HepG2 (cell line): Measurements from ENCODE around the gene PSD4. TPM values are rescaled to one million over a fixed set of nuclear protein-coding genes. Genes with fewer than 3 reads are reported as not detected.

Experiments used
- EED ChIP-seq: sonication (generic); formaldehyde crosslinking; IDR thresholded peaks from 2 replicates; pipeline ENCODE4 v1.5.0; 2020; ENCODE audit warnings: mild to moderate bottlenecking, missing genetic modification reagents
- ELF3 ChIP-seq: IDR thresholded peaks from 2 replicates; pipeline ENCODE4 v1.6.1; 2016; ENCODE audit warnings: missing genetic modification reagents, missing compliant biosample characterization
- FOXM1 ChIP-seq: sonication (generic); formaldehyde crosslinking; IDR thresholded peaks from 2 replicates; pipeline ENCODE4 v1.5.0; 2020; ENCODE audit warnings: missing genetic modification reagents
- HES4 ChIP-seq: sonication (generic); formaldehyde crosslinking; IDR thresholded peaks from 2 replicates; pipeline ENCODE4 v1.9.0; 2021; ENCODE audit warnings: mild to moderate bottlenecking, missing genetic modification reagents, borderline replicate concordance
- ISX ChIP-seq: sonication (generic); formaldehyde crosslinking; conservative IDR thresholded peaks from 2 replicates; pipeline ENCODE4 v1.5.0; 2020; ENCODE audit warnings: missing genetic modification reagents
- JARID2 ChIP-seq: sonication (generic); formaldehyde crosslinking; IDR thresholded peaks from 2 replicates; pipeline ENCODE4 v1.8.1; 2023; ENCODE audit warnings: missing genetic modification reagents, inconsistent platforms; ENCODE audit not compliant: insufficient replicate concordance
- JUN ChIP-seq: sonication (generic); formaldehyde crosslinking; IDR thresholded peaks from 2 replicates; pipeline ENCODE4 v1.4.0; 2020; ENCODE audit warnings: mild to moderate bottlenecking, missing genetic modification reagents
- KAT2B ChIP-seq: fragments of 150-350 bp; IDR thresholded peaks from 2 replicates; pipeline ENCODE4 v1.6.1; 2014; ENCODE audit warnings: low read depth, low read length, borderline replicate concordance
- NR2F1 ChIP-seq, 2 experiments: fragments of 450-650 bp in 1 of 2; formaldehyde crosslinking in 1 of 2; IDR thresholded peaks; 2 replicates each; pipeline versions ENCODE4 v1.5.0 to v1.6.1; 2016 to 2020; ENCODE audit warnings: mild to moderate bottlenecking in 1 of 2, missing compliant biosample characterization in 1 of 2, missing genetic modification reagents in 1 of 2, moderate library complexity in 1 of 2
- PTBP1 ChIP-seq: fragments of 200-400 bp; formaldehyde crosslinking; IDR thresholded peaks from 2 replicates; pipeline ENCODE4 v1.6.1; 2018; ENCODE audit warnings: low read length, low read depth; ENCODE audit not compliant: poor library complexity, severe bottlenecking
- SNAPC2 ChIP-seq: sonication (generic); formaldehyde crosslinking; IDR thresholded peaks from 2 replicates; pipeline ENCODE4 v1.8.1; 2022; ENCODE audit warnings: mild to moderate bottlenecking, missing genetic modification reagents
- SSRP1 ChIP-seq: IDR thresholded peaks from 2 replicates; pipeline ENCODE4 v1.6.1; 2016; ENCODE audit warnings: control low read depth
- ZBTB38 ChIP-seq: sonication (generic); formaldehyde crosslinking; IDR thresholded peaks from 2 replicates; pipeline ENCODE4 v1.5.1; 2020; ENCODE audit warnings: mild to moderate bottlenecking, missing genetic modification reagents
- ZFP62 ChIP-seq: sonication (generic); formaldehyde crosslinking; IDR thresholded peaks from 2 replicates; pipeline ENCODE4 v1.4.0; 2020; ENCODE audit warnings: missing genetic modification reagents
- ZFYVE20 ChIP-seq: sonication (generic); formaldehyde crosslinking; IDR thresholded peaks from 2 replicates; pipeline ENCODE4 v1.8.0; 2023; ENCODE audit warnings: low read depth, mild to moderate bottlenecking, moderate library complexity, missing genetic modification reagents, borderline replicate concordance
- ZNF20 ChIP-seq: sonication (generic); formaldehyde crosslinking; IDR thresholded peaks from 2 replicates; pipeline ENCODE4 v1.4.0; 2020; ENCODE audit warnings: mild to moderate bottlenecking, moderate library complexity, missing genetic modification reagents
- ZNF737 ChIP-seq: sonication (generic); formaldehyde crosslinking; IDR thresholded peaks from 2 replicates; pipeline ENCODE4 v1.5.0; 2020; ENCODE audit warnings: missing genetic modification reagents, mild to moderate bottlenecking, borderline replicate concordance
- ZNF746 ChIP-seq: sonication (generic); formaldehyde crosslinking; IDR thresholded peaks from 2 replicates; pipeline ENCODE4 v1.8.0; 2022; ENCODE audit warnings: mild to moderate bottlenecking, missing genetic modification reagents
- polyA plus RNA-seq, 8 experiments: library from polyadenylated mRNA; depleted of rRNA in 3 of 8; stranded (reverse) in 7 of 8; unstranded in 1 of 8; fragments of >200 nt; fragmentation: Illumina TruSeq in 4 of 8; extraction: Trizol in 4 of 8; gene quantifications; 2 replicates each; pipeline versions ENCODE4 v1.2.1 to v1.2.3, GENCODE V29; 2011 to 2016; ENCODE audit warnings: low read depth in 4 of 8, missing spikeins in 1 of 8, mixed read lengths in 1 of 8; ENCODE audit not compliant: insufficient read depth in 1 of 8
- total RNA-seq, 5 experiments: library from RNA; depleted of rRNA; stranded (reverse); fragments of >200 nt; fragmentation: Illumina TruSeq; extraction: Trizol; gene quantifications; 2 replicates each; pipeline ENCODE4 v1.2.3, GENCODE V29; 2016; ENCODE audit warnings: low read depth in 1 of 5
- TF ChIP-seq, protein P1 (sequence below): sonication (generic); formaldehyde crosslinking; conservative IDR thresholded peaks from 2 replicates; pipeline ENCODE4 v1.8.0; 2022; ENCODE audit warnings: missing genetic modification reagents
- TF ChIP-seq, protein P2 (sequence below): sonication (generic); formaldehyde crosslinking; IDR thresholded peaks from 2 replicates; pipeline ENCODE4 v1.4.0; 2020; ENCODE audit warnings: missing genetic modification reagents, low read depth, mild to moderate bottlenecking, borderline replicate concordance
- TF ChIP-seq, protein P3 (sequence below): sonication (generic); formaldehyde crosslinking; IDR thresholded peaks from 2 replicates; pipeline ENCODE4 v1.4.0; 2020; ENCODE audit warnings: mild to moderate bottlenecking, missing genetic modification reagents
- TF ChIP-seq, protein P4 (sequence below): sonication (generic); formaldehyde crosslinking; IDR thresholded peaks from 2 replicates; pipeline ENCODE4 v1.4.0; 2020; ENCODE audit warnings: mild to moderate bottlenecking, missing genetic modification reagents
- TF ChIP-seq, protein P5 (sequence below): sonication (generic); formaldehyde crosslinking; IDR thresholded peaks from 2 replicates; pipeline ENCODE4 v1.8.0; 2022; ENCODE audit warnings: missing genetic modification reagents, mild to moderate bottlenecking, borderline replicate concordance
- TF ChIP-seq, protein P6 (sequence below): IDR thresholded peaks from 2 replicates; pipeline ENCODE4 v1.6.1; 2016; ENCODE audit warnings: missing genetic modification reagents, missing compliant biosample characterization

Gene PSD4
- total and polyA plus RNA-seq, 2 of the 13 experiments (the other 11 are each of a cell fraction or from before 2014, with no cell fraction given), result 5.8 to 9.4 TPM

DNA sequence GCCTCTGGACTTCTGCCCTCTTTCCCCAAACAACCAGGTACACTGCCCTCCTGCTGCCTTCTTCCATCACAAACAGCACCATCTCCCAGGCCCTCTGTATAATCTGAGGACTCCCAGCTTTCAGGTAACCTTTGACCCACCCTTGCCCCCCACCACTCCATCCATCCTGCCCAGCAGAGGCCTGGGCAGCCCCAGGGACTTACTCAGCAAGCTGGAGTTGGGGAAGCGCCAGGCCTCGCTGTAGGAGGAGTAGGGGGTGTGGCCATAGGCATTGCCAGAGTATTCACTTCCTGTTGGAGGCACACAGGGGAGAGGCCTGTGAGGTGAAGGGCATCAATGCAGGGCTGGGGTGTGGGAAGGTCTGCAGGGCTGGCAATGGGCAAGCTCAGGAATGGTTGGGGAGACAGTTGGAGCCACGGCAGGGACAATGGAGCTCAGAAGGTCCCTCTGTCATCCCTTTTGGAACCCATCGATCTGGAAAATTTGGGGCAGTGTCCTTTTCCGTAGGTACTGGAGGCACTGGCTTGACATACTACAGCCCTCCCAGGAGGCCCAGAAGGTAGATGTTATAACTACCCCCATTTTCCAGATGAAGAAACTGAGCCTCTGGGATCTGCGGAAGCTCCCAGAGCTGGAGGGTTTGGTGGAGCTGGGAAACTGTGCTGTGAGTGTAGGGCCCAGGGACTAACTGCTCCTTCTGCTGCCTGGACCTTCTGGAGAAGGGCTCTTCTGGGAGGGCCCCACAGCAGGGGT lies 46.3 kb downstream of the PSD4 start (continued):
- TF ChIP-seq, protein P1, sequence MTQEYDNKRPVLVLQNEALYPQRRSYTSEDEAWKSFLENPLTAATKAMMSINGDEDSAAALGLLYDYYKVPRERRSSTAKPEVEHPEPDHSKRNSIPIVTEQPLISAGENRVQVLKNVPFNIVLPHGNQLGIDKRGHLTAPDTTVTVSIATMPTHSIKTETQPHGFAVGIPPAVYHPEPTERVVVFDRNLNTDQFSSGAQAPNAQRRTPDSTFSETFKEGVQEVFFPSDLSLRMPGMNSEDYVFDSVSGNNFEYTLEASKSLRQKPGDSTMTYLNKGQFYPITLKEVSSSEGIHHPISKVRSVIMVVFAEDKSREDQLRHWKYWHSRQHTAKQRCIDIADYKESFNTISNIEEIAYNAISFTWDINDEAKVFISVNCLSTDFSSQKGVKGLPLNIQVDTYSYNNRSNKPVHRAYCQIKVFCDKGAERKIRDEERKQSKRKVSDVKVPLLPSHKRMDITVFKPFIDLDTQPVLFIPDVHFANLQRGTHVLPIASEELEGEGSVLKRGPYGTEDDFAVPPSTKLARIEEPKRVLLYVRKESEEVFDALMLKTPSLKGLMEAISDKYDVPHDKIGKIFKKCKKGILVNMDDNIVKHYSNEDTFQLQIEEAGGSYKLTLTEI (CRISPR knock-in tag), result no peak
- TF ChIP-seq, protein P2, sequence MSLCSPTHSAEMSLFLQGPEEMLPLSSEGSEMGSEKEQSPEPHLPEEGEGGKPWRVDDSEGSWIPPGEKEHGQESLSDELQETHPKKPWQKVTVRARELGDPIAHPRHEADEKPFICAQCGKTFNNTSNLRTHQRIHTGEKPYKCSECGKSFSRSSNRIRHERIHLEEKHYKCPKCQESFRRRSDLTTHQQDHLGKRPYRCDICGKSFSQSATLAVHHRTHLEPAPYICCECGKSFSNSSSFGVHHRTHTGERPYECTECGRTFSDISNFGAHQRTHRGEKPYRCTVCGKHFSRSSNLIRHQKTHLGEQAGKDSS, result peak; percentile 66; the same call in 1 of the 2 replicates
- TF ChIP-seq KAT2B (no peak), FOXM1 (no peak), ZBTB38 (CRISPR knock-in tag) (no peak), ZFP62 (CRISPR knock-in tag) (no peak), HES4 (CRISPR knock-in tag) (no peak), PTBP1 (no peak), ISX (CRISPR knock-in tag) (no peak), ZFYVE20 (CRISPR knock-in tag) (no peak), ZNF737 (CRISPR knock-in tag) (no peak), JUN (CRISPR knock-in tag) (no peak), ZNF746 (no peak), ELF3 (peak; percentile 98), NR2F1 (CRISPR knock-in tag; IDR thresholded peaks at IDR 0.05) (no peak), SSRP1 (no peak), ZNF20 (CRISPR knock-in tag) (no peak), JARID2 (CRISPR knock-in tag) (no peak), SNAPC2 (CRISPR knock-in tag) (0 out of 2 replicates have a peak, but pooled peaks have one; percentile 44), EED (CRISPR knock-in tag) (peak; percentile 78; the same call in 1 of the 2 replicates)
- TF ChIP-seq, protein P3, sequence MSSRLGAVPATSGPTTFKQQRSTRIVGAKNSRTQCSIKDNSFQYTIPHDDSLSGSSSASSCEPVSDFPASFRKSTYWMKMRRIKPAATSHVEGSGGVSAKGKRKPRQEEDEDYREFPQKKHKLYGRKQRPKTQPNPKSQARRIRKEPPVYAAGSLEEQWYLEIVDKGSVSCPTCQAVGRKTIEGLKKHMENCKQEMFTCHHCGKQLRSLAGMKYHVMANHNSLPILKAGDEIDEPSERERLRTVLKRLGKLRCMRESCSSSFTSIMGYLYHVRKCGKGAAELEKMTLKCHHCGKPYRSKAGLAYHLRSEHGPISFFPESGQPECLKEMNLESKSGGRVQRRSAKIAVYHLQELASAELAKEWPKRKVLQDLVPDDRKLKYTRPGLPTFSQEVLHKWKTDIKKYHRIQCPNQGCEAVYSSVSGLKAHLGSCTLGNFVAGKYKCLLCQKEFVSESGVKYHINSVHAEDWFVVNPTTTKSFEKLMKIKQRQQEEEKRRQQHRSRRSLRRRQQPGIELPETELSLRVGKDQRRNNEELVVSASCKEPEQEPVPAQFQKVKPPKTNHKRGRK (CRISPR knock-in tag), result no peak
- TF ChIP-seq, protein P4, sequence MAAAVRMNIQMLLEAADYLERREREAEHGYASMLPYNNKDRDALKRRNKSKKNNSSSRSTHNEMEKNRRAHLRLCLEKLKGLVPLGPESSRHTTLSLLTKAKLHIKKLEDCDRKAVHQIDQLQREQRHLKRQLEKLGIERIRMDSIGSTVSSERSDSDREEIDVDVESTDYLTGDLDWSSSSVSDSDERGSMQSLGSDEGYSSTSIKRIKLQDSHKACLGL (CRISPR knock-in tag), result 0 out of 2 replicates have a peak, but pooled peaks have one; percentile 39
- TF ChIP-seq, protein P5, sequence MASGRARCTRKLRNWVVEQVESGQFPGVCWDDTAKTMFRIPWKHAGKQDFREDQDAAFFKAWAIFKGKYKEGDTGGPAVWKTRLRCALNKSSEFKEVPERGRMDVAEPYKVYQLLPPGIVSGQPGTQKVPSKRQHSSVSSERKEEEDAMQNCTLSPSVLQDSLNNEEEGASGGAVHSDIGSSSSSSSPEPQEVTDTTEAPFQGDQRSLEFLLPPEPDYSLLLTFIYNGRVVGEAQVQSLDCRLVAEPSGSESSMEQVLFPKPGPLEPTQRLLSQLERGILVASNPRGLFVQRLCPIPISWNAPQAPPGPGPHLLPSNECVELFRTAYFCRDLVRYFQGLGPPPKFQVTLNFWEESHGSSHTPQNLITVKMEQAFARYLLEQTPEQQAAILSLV (CRISPR knock-in tag), result no peak
- TF ChIP-seq, protein P6, sequence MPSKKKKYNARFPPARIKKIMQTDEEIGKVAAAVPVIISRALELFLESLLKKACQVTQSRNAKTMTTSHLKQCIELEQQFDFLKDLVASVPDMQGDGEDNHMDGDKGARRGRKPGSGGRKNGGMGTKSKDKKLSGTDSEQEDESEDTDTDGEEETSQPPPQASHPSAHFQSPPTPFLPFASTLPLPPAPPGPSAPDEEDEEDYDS (CRISPR knock-in tag), result peak; percentile 95
